Skin epidermis (tissue), 12 donors: ENCODE data around the gene PRSS21.
A peak's percentile ranks its signal among the peaks of the same experiment; 100 is the strongest.

Experiments used
- H3K27ac ChIP-seq, 21 experiments: fragments of 200-600 bp; sonication (generic) in 11 of 21; one replicate each; pipeline ENCODE4 v1.5.0; 2020; ENCODE audit warnings: mild to moderate bottlenecking in 3 of 21, inconsistent platforms in 2 of 21, moderate library complexity in 2 of 21
- H3K4me3 ChIP-seq, 7 experiments: fragments of 200-600 bp; sonication (generic) in 2 of 7; one replicate each; pipeline ENCODE4 v1.5.0; 2020; ENCODE audit warnings: inconsistent platforms in 2 of 7, mild to moderate bottlenecking in 2 of 7, moderate library complexity in 1 of 7

Gene PRSS21

DNA sequence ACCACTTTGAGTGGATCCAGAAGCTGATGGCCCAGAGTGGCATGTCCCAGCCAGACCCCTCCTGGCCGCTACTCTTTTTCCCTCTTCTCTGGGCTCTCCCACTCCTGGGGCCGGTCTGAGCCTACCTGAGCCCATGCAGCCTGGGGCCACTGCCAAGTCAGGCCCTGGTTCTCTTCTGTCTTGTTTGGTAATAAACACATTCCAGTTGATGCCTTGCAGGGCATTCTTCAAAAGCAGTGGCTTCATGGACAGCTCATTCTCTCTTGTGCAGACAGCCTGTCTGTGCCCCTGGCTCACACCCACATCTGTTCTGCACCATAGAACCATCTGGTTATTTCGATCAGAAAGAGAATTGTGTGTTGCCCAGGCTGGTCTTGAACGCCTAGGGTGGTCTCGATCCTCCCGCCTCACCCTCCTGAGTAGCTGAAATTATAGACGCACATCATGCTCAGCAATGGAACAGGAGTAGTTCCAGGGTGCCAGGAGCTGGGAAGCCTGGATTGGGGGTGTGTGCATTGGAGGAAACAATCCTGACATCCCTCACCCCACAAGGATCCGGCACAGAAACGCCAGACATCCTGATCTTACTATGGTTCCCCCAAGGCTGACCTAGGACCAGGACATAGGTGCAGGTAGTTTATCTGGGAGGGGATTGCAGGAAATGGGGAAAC lies 4.6 kb downstream of the PRSS21 start:
- H3K4me3 ChIP-seq: no peak overlapping the region

DNA sequence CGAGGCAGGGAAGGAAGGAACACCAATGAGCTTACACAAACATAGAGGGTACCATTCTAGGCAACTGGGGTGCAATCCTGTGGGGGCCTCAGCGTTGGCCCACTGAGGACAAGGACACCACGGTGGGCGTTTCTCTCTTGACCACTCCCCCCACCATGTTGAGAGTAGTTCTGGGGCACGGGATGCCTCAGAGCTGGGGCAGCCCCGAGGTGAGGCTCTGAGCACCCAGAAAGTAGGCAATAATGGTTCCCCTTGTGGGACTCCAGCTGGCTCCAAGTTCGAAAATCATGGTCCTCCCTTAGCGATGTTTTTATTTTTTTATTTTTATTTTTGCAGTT lies 5.1 kb downstream of the PRSS21 start:
- Histone ChIP-seq H3K4me3 (no peak overlapping the region), H3K27ac (no peak overlapping the region)

More for the DNA sequence above, 4.6 kb downstream of the PRSS21 start:
- no peak overlapping the region for H3K27ac ChIP-seq

DNA sequence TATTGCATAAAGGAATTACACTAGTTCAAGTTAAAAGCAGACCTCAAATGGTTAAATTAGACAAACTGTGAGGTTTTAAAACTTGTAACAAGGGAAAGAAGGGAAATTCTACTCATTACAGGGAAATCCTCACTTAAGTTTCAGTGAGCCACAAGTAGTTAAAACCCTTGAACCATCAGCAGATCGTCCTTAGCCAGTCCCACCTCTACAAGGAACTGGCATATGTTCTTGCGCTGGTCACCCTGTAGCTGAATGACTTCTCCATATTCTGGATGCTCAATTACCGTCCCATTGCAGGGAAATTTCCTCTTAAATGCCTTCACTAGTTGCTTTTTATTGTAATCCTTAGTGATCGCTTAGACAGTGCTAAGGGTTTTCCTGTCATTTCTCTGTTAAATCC lies 5.5 kb downstream of the PRSS21 start:
- H3K4me3 ChIP-seq: no peak overlapping the region
- no peak overlapping the region for H3K27ac ChIP-seq

DNA sequence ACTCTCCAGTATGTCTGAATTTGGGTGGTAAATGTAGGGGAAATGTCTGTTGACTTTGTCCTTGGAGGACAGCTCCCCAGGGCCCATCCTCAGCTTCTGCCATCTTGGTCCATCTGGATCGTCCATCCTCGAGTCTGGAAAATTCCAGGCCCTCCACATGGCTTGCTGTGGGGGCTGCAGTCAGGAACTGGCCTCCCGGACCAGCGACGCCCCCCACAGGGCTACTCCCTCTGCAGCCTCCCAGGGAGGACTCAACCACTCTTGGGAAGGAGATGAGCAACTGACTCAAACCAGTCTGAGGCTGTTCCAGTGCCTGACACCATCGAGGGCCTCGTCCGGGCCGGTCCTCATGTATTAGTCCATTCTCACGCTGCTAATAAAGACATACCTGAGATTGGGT lies 7.6 kb downstream of the PRSS21 start:
- H3K4me3 ChIP-seq: no peak overlapping the region
- no peak overlapping the region for H3K27ac ChIP-seq

DNA sequence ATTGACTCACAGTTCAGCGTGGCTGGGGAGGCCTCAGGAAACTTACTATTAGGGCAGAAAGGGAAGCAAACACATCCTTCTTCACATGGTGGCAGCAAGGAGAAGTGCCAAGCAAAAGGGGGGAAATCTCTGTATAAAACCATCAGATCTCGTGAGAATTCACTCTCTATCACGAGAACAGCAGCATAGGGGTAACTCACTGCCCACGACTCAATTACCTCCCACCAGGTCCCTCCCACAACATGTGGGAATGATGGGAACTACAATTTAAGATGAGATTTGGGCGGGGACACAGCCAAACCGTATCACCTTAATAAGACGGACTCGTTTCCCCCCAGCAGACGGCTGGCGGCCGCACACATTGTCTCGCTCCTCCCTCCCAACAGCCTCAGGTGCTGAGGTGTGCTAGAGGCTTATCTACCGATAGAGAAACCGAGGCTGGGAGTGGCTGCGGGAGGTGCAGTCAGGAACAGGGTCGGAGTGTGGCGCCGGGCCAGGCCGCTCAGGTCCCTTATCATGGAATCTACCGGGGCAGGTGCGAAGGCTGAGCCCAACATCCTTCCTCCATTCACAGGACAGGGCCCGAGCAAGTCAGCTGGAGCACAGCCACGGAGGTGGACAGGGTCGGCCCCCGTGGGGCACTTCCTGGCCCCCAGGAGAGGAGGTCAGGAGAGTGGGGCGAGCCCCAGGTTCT lies 8.2 kb downstream of the PRSS21 start:
- H3K4me3 ChIP-seq: no peak overlapping the region
- H3K27ac ChIP-seq: no peak overlapping the region

DNA sequence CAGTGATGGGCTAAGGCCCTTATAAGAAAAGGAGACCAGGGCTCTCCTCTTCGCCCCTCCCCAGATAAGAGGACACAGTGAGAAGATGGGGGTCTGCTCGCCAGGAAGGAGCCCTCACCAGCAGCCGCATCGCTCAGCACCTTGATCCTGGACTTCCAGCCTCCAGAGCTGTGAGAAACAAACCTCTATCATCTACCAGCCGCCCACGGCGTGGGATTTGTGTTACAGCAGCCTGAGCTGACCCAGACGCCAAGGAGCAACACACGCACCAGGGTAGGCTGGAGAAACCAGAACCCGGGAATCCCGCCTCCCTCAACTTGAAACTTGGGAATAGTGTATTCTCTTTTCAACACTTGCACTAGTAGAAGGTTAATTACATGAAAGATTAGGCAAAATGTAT lies 8.9 kb downstream of the PRSS21 start:
- no peak overlapping the region for H3K4me3 ChIP-seq
- no peak overlapping the region for H3K27ac ChIP-seq

DNA sequence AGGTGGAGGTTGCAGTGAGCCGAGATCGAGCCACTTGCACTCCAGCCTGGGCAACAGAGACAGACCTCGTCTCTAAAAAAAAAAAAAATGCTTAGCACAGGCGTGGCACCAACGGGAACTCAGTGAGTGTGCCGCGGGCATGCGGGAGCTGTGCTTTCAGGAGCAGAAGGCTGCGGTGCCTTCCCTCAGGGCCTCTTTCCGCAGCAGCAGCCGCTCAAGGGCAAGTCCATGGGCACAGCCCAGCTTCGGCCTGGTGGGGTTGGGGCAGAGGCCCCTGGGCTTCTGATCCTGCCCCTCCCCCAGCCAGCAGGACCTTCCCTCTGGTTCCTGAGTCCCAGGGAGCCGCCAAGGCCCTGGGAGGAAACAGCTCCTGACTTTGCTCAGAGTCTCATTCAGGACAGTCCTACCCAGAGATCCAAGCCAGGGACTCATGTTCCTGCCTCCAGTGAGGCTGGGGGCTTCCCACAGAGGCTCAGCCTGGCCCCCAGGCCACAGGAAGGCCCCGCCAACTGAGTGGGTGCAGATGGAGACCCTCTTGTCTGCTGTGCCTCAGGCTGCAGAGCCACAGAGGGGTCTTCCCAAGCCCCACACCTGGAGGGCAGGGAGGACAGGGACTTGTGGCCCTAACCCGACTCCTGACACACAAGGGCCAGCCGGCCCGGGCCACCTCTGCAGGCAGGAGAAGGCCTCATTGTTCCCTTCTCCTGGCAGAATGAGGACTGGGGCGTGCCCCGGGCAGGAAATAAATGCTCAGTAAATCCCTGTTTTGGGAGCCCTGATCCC lies 9.7 kb downstream of the PRSS21 start:
- Histone ChIP-seq H3K27ac (peak overlapping the region in 1 of 21 experiments; percentile 39), H3K4me3 (no peak overlapping the region)

DNA sequence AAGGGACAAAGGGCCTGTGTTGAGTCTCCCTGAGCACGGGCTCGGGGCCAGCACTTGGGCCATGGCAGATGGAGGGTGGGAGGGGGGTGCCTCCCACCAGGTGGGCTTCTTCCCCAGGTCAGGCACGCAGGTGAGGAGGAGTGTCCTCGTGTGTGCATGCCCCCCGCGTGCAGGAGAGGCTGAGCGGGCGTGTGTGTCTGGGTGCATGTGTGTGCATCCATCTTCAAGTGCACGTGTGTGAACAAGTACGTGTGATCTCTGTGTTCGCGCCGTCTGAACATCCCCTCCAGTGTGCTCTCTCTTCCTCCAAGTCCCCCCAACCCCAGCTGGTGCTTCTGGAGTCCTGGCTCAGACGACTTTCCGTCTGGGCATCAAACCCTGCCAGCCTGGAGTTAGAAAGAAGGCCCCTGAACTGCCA lies 10.3 kb downstream of the PRSS21 start:
- Histone ChIP-seq H3K27ac (no peak overlapping the region), H3K4me3 (no peak overlapping the region)

DNA sequence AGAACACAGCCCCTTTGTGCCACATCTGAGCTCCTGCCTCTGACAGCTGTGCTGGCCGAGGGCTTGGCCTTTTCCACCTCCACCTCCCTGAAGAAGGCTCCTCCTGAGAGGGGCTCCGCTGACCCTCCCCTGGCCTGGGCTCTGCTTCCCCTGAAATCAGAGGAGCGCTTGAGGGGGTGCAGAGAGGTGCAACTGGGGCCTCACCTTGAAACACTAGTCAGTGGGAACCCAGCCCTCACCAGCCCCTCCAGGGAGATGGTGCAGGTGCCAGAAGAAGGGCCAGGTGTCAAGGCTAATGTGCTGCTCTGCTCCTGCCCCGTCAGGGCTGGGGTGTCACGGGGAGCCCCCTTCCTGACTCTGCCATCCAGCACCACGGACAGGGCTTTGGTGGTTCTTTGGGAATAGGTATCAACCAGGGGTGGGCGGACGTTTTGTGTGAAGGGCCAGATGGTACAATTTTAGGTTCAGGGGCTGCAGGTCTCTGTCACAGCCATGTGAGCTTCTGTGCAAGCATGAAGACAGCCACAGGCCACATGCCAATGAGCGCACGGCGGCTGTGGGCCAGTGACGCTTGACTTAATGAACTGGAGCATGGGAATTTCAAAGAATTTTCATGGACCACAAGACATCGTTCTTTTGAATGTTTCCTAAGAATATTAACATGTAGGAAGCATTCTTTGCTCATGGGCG lies 10.9 kb downstream of the PRSS21 start:
- H3K4me3 ChIP-seq: no peak overlapping the region

DNA sequence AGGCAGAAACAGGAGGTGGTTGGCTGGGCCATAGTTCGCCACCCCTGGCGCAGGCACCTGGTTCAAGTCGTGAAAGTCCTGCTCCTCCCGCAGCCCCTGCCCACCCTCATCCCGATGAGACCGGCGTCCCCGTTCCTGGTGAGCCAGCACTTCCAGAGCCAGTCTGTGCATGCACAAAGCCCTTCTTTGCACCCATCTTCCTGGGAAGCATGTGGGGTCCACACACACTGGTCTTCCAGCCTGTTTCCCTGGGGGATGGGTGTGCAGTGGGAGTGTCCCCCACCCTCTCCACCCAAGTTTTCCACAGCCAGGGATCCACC lies 11.4 kb downstream of the PRSS21 start:
- no peak overlapping the region for H3K4me3 ChIP-seq
- no peak overlapping the region for H3K27ac ChIP-seq

More for the DNA sequence above, 10.9 kb downstream of the PRSS21 start:
- H3K27ac ChIP-seq: no peak overlapping the region

DNA sequence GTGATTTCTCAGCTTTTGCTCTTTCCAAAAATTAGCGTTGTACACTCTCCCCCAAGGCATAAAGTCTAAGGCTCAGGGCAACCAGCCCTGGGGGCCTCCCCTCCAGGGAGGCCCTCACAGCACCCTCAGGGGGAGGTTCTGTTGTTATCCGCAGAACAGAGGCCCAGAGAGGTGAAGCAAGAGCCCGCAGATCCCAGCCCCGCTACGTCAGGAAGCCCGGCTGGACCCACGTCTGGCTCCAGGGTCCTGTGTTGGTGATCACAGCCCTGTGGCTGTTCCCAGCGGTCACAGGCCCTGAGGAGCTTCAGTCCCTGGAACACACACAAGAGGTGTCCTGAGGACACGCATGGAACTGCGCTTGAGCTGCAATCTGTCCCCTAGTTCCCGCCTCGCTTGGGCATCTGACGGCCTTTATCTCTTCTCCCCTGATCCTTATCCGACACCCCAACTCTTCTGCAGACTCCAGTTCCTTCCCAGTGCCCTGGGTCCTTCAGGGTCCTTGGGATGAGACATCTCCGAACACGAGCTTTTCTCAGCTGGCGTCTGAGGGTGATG lies 11.9 kb downstream of the PRSS21 start:
- H3K4me3 ChIP-seq: no peak overlapping the region
- peak overlapping the region in 1 of 21 experiments; percentile 22 for H3K27ac ChIP-seq

DNA sequence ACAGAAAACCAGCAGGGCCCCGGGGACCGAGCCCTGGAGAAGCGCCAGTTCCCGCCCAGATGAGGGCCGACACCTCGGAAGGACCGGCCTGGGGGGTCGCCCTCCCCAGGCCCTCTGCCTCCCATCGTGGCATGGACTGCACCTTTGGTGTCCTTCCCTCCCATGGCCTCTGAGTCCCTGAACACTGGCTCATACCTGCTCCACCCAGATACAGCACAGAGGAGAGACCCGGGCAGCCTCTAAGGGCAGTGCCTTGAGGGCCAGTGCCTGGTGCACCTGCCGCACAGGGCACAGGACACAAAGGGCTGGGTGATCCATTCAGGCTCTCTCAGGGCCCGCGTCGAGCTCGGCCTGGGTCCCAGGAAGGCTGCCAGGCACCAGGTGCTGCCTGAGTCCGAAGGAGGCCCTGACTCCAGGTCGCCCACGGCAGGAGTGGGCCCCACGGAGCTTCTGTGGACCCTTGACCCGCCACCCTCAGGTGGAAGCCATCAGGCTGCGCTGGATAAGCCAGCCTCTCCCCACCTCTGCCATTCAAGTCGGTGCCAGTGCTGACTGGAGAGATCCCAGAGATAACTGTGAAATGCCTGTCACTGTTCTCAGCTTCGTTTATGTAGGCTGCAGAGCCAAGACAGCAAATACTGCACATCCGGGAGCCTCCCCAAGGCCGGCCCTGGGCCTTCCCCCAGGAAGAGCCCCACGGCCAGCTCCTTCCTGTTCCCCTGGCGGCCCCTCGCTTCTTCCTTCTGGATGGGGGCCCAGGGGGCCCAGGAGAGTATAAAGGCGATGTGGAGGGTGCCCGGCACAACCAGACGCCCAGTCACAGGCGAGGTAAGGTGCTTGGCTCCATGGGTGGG lies 12.7 kb downstream of the PRSS21 start, which contains the start of gene ZG16B:
Gene ZG16B, plus strand, starts transcription at position 803 of the 854 bp plus-strand sequence. CDS start 139 bp downstream, outside the sequence.
- Histone ChIP-seq H3K4me3 (peak within 1 kb of the TSS in 1 of 7 experiments; percentile 25), H3K27ac (peak within 1 kb of the TSS in 14 of 21 experiments; percentile 2 to 79 (median 72))

DNA sequence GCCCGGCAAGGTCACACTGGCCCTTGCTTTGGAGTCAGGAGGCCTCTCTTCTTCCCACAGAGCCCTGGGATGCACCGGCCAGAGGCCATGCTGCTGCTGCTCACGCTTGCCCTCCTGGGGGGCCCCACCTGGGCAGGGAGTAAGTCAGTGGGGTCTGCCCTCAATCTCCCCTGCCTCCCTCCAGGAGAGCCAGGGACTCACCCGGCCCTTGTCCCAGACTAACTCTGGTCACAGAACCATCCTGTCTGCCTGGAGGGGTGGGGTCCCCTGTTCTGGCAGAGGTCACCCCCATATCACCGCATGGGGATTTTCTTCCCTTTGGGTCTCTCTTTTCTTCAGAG lies 13.3 kb downstream of the PRSS21 start:
- Histone ChIP-seq H3K4me3 (peak overlapping the region in 1 of 7 experiments; percentile 25), H3K27ac (peak overlapping the region in 14 of 21 experiments; percentile 2 to 79 (median 72))

DNA sequence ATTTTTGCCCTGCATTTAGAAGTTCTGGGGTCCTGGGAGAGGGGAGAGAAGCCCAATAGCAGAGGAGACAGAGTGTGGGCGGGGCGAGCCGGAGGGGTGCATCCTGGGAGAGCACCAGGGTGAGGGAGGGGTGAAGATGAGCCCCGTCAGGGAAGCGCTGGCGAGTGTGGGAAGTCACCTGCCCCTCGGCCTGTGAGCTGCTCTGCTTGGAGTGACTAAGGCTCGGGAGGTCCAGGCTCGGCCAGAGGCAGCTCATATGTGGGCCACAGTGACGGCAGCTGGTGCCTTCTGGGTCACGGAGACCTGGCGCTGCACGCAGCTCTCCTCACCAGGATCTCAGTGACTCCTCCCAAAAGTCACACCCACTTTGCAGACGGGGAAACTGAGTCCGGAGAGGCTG lies 14.2 kb downstream of the PRSS21 start:
- H3K27ac ChIP-seq: no peak overlapping the region

DNA sequence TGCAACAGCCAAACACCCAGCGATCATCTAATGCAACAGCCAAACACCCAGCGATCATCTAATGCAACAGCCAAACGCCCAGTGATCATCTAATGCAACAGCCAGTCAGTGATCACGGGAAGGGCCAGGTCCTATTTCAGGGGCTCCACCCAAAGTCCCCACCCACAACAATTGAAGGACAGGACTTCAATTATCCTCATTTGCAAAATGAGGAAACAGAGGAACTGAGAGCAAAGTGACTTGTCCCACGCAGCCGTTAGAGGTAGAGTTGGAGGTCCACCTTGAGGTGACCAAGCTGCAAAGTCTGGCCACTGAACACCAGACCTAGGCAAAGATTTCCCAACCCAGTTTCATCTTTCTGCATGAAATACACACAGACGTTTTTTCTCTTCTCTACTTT lies 16.7 kb downstream of the PRSS21 start:
- no peak overlapping the region for H3K4me3 ChIP-seq

More for the DNA sequence above, 14.2 kb downstream of the PRSS21 start:
- no peak overlapping the region for H3K4me3 ChIP-seq

DNA sequence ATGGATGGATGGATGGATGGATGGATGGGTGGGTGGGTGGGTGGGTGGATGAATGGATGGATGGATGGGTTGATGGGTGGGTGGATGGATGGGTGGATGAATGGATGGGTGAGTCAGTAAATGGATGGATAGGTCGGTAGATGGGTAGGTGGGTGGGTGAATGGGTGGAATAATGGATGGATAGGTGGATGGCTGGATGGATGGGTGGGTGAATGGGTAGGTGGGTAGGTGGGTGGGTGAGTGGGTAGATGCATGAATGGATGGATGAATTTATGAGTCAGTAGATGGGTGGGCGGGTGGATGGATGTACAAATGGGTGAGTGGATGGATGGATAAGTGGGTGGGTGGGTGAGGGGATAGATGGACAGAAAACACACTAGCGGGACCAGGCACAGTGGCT lies 17.9 kb downstream of the PRSS21 start:
- Histone ChIP-seq H3K27ac (peak overlapping the region in 4 of 21 experiments; percentile 19 to 79 (median 54)), H3K4me3 (no peak overlapping the region)

More for the DNA sequence above, 16.7 kb downstream of the PRSS21 start:
- H3K27ac ChIP-seq: no peak overlapping the region

DNA sequence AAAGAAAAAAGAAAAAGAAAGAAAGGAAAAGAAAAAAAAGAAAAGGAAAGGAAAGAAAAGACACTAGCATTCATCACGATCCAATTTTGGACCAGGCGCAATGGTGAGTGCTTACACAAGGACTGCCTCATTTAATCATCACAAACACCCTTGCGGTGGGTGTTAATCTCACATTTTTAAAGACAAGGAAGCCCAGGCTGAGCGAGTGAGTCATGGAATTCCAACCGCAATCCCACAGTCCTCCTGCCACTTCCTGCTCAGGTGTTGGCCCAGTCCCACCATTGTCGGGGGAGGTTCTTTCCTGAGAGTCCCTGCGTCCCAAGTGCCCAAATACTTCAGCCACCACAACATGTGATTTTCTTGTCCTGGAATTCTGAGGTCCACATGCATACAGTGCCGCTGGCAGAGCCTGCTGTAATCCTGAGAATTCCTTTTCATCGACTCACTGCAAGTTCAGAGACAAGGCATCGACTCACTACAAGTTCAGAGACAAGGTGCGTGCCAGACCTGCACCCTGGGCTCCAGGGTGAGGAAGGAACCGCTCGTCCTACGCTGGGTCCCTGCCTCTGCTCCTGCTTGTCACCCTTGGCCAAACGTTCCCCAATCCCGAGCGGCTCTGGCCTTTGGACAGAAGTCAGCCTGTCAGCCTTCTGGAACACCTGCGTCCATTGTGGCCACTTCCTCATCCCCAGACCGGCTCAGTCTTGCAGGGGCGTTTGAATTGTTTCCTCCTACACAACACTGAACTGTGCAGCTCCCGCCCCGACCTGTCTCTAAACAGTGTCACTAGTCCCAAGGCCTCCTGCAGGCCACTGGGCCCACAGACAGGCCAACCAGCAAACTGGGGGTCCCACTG lies 18.8 kb downstream of the PRSS21 start:
- Histone ChIP-seq H3K4me3 (no peak overlapping the region), H3K27ac (peak overlapping the region in 10 of 21 experiments; percentile 14 to 79 (median 44))
